OCI-M2 (cell line): ENCODE results near the gene LNP1.
A peak's percentile ranks its signal among the peaks of the same experiment; 100 is the strongest.
"Not testable (repeated sequence)": the region's sequence is repeated elsewhere in the genome, so short reads cannot be mapped to it uniquely, and the experiment has no call there.

Experiments used
- DNase-seq: peaks from one replicate; lab custom pipeline; 2025; ENCODE audit not compliant: unreplicated experiment; lab: John Stamatoyannopoulos, UW

LNP1 gene

GRCh38 chr3:100400780-100401673 lies at the start of gene LNP1, which contains the start of gene TOMM70:
Gene LNP1 (plus strand): TSS chr3:100401539. CDS start chr3:100429730, 28,191 bp downstream.
Gene TOMM70 (minus strand): TSS chr3:100401089. CDS start chr3:100400949, 140 bp downstream.
- peak; percentile 95 for DNase-seq

- not testable (repeated sequence) for DNase-seq
These were observed 49.6 kb upstream of the LNP1 start for GRCh38 chr3:100351770-100352169.

- DNase-seq: no peak
These were observed 48.8 kb upstream of the LNP1 start for GRCh38 chr3:100352296-100353231.

- no peak for DNase-seq
These were observed 46.5 kb upstream of the LNP1 start for GRCh38 chr3:100354850-100355249.

- DNase-seq: no peak
These were observed 42.9 kb upstream of the LNP1 start for GRCh38 chr3:100358413-100358812.

GRCh38 chr3:100359035-100359434 lies 42.3 kb upstream of the LNP1 start:
- DNase-seq: no peak

- no peak for DNase-seq
These were observed 40.4 kb upstream of the LNP1 start for GRCh38 chr3:100360757-100361496.

- DNase-seq: no peak
These were observed 39.4 kb upstream of the LNP1 start for GRCh38 chr3:100361897-100362296.

- DNase-seq: no peak
These were observed 36.9 kb upstream of the LNP1 start for GRCh38 chr3:100364421-100364820.

GRCh38 chr3:100366424-100366823 lies 34.9 kb upstream of the LNP1 start:
- no peak for DNase-seq

- DNase-seq: no peak
These were observed 32.9 kb upstream of the LNP1 start for GRCh38 chr3:100368441-100368840.

GRCh38 chr3:100370756-100371155 lies 30.6 kb upstream of the LNP1 start:
- no peak for DNase-seq

GRCh38 chr3:100374521-100374920 lies 26.8 kb upstream of the LNP1 start:
- no peak for DNase-seq

GRCh38 chr3:100376301-100376700 lies 25.0 kb upstream of the LNP1 start:
- no peak for DNase-seq

- no peak for DNase-seq
These were observed 16.4 kb upstream of the LNP1 start for GRCh38 chr3:100384733-100385525.

GRCh38 chr3:100386437-100387074 lies 14.8 kb upstream of the LNP1 start:
- no peak for DNase-seq

GRCh38 chr3:100389025-100389424 lies 12.3 kb upstream of the LNP1 start:
- DNase-seq: no peak

- no peak for DNase-seq
These were observed 5.5 kb upstream of the LNP1 start for GRCh38 chr3:100395679-100396431.

- DNase-seq: no peak
These were observed 4.4 kb upstream of the LNP1 start for GRCh38 chr3:100396967-100397366.
